Fibroblast of lung (primary cell): Measurements from ENCODE around the gene METTL23.

Experiments
- CTCF ChIP-seq, 2 donors: IDR thresholded peaks in 1 of 2; conservative IDR thresholded peaks in 1 of 2; 1 replicate in 1 of 2; 2 replicates in 1 of 2; pipeline ENCODE4 v1.5.1; 2011 to 2012; ENCODE audit warnings: low read length in 2 of 2, control low read depth in 1 of 2, inconsistent platforms in 1 of 2, low read depth in 1 of 2, mild to moderate bottlenecking in 1 of 2
- EZH2 ChIP-seq: IDR thresholded peaks from 2 replicates; pipeline ENCODE4 v1.5.1; 2012; ENCODE audit warnings: low read length, control low read depth, mild to moderate bottlenecking; ENCODE audit errors: missing control alignments

- TF ChIP-seq CTCF (conservative IDR thresholded peaks at IDR 0.05 in 1 of 2, IDR thresholded peaks at IDR 0.05 in 1 of 2; ENCODE audit: low read depth in 1 of 2, low read length in 2 of 2) (no peak), EZH2 (no peak)
These were observed 25.8 kb upstream of the METTL23 start for GRCh38 chr17:76700617-76701470.
